Astrocyte of the spinal cord (primary cell): ENCODE results near the gene CCN6.
"Not testable (repeated sequence)": the region's sequence is repeated elsewhere in the genome, so short reads cannot be mapped to it uniquely, and the experiment has no call there.

ENCODE experiments used
- DNase-seq: peaks from one replicate; pipeline ENCODE4 v3.0.0; 2011; ENCODE audit warnings: low read depth, low spot score
- H3K4me3 ChIP-seq: 2 replicates; pipeline ENCODE4 v1.5.1; 2011; ENCODE audit warnings: low read depth, mild to moderate bottlenecking, low read length, moderate library complexity
- in situ Hi-C: cut with HindIII; loops from 2 replicates; pipeline ENCODE4 v1.10.0; 2017; ENCODE audit warnings: low sequenced_read_pairs
- TF ChIP-seq, protein P1 (sequence below): IDR thresholded peaks from 2 replicates; pipeline ENCODE4 v1.5.1; 2012; ENCODE audit warnings: low read depth, mild to moderate bottlenecking, low read length, inconsistent platforms

CCN6 gene

GRCh38 chr6:112085286-112086065 is 31.6 kb downstream of the CCN6 start:
- DNase-seq, result no peak
- in situ Hi-C loops, result no loop called here
- no peak overlapping the region for H3K4me3 ChIP-seq
- TF ChIP-seq, protein P1, sequence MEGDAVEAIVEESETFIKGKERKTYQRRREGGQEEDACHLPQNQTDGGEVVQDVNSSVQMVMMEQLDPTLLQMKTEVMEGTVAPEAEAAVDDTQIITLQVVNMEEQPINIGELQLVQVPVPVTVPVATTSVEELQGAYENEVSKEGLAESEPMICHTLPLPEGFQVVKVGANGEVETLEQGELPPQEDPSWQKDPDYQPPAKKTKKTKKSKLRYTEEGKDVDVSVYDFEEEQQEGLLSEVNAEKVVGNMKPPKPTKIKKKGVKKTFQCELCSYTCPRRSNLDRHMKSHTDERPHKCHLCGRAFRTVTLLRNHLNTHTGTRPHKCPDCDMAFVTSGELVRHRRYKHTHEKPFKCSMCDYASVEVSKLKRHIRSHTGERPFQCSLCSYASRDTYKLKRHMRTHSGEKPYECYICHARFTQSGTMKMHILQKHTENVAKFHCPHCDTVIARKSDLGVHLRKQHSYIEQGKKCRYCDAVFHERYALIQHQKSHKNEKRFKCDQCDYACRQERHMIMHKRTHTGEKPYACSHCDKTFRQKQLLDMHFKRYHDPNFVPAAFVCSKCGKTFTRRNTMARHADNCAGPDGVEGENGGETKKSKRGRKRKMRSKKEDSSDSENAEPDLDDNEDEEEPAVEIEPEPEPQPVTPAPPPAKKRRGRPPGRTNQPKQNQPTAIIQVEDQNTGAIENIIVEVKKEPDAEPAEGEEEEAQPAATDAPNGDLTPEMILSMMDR, result no peak

DNA sequence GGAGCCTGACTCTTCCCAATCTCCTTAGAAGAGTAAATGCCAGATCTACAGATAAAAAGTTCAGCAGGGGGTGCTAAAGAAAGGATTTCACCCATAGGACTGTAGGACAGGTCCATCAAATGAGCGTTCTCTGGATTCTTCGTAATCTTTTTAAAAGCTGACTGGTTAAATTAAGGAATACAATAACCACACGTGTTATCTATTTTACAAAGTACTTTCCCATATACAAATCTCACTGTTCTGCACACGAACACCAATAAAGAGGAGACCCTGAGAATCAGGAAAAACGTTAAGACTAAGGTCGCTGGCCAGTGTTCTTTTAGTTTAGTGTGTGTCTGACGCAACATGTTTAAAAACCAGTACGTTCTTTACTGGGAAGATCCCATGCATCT is 32.8 kb downstream of the CCN6 start:
- DNase-seq, result peak; percentile 72
- in situ Hi-C loops, result no loop called here
- H3K4me3 ChIP-seq, result peak overlapping the region; percentile 82
- TF ChIP-seq, protein P1, result peak; percentile 39

DNA sequence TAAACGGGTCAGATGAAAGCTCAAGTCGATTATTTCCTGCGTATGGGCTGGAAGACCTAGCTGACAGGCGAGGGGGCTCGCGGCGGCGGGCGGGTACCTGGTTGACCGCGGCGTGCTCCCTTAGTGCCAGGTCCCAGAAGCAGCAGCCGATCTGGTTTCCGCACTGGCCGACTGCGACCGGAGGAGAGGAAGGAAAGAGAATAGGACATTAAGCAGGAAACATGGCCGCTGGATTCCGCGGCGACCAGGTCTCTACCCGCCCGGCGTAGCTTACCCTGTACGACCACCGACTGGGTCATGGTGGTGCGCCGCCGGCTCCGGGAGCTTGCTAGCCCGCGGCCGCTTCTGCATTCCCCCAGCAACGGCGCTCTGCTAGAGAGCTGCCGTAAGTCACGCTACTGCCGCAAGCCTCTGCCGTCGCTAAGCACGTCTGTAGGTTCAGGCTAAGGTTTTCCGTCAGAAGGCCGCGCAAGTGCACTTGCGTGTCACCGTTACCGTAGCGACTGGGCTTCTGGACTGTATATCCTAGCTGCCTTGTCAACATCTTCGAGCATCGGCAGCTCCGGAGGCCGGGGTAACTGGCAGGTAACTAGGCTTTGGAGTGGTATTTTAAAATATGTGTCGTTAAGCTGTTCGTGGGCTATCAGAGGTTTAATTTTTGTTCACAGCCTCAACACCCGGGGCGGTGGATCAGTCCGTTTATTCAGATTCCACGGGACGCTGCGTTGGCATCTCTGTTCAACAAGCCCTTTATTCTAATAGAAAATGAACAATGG is 33.4 kb downstream of the CCN6 start, which contains the start of the genes FAM229B and TUBE1:
Gene FAM229B, plus strand, starts transcription at position 456 of the 776 bp plus-strand sequence. CDS start 11,693 bp downstream, outside the sequence.
Gene TUBE1, minus strand, starts transcription at position 347 of the 776 bp plus-strand sequence. Its CDS starts 48 bp downstream, at position 299.
- in situ Hi-C loops, result no loop called here
- peak within 1 kb of the TSS; percentile 82 for H3K4me3 ChIP-seq
- TF ChIP-seq, protein P1, result peak; percentile 13
- DNase-seq, result peak; percentile 98

- DNase-seq, result no peak
- H3K4me3 ChIP-seq, result peak overlapping the region; percentile 82
- in situ Hi-C loops, result no loop called here
- TF ChIP-seq, protein P1, result no peak
Measured at GRCh38 chr6:112087916-112088315, 34.0 kb downstream of the CCN6 start.

GRCh38 chr6:112096901-112097300 is 43.0 kb downstream of the CCN6 start:
- no peak overlapping the region for H3K4me3 ChIP-seq
- in situ Hi-C loops, result no loop called here
- no peak for DNase-seq
- TF ChIP-seq, protein P1, result no peak

DNA sequence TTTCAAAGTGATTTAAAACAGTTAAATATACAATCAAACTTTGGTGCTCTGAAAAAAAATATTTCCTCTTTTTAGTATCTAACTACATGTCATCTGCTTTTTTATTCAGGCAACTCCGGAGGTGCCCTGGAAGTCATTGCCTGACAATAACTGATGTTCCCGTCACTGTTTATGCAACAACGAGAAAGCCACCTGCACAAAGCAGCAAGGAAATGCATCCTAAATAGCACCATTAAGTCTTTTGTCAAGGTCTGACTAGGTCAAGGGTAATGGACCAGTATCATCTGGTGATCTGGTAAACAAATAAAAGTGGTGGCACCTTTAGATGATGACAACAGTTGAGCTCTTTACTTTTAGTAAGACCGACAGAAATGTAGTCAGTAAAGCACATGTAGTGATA is 46.7 kb downstream of the CCN6 start:
- TF ChIP-seq, protein P1, result no peak
- in situ Hi-C loops, result no loop called here
- DNase-seq, result no peak
- H3K4me3 ChIP-seq, result no peak overlapping the region

DNA sequence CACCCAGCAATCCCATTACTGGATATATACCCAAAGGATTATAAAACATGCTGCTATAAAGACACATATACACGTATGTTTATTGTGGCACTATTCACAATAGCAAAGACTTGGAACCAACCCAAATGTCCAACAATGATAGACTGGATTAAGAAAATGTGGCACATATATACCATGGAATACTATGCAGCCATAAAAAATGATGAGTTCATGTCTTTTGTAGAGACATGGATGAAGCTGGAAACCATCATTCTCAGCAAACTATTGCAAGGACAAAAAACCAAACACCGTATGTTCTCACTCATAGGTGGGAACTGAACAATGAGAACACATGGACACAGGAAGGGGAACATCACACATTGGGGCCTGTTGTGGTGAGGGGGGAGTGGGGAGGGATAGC is 52.1 kb downstream of the CCN6 start:
- DNase-seq, in situ Hi-C loops, H3K4me3 ChIP-seq: not testable (repeated sequence)
